ENCODE results near the gene TXNIP.

The TXNIP gene

DNA sequence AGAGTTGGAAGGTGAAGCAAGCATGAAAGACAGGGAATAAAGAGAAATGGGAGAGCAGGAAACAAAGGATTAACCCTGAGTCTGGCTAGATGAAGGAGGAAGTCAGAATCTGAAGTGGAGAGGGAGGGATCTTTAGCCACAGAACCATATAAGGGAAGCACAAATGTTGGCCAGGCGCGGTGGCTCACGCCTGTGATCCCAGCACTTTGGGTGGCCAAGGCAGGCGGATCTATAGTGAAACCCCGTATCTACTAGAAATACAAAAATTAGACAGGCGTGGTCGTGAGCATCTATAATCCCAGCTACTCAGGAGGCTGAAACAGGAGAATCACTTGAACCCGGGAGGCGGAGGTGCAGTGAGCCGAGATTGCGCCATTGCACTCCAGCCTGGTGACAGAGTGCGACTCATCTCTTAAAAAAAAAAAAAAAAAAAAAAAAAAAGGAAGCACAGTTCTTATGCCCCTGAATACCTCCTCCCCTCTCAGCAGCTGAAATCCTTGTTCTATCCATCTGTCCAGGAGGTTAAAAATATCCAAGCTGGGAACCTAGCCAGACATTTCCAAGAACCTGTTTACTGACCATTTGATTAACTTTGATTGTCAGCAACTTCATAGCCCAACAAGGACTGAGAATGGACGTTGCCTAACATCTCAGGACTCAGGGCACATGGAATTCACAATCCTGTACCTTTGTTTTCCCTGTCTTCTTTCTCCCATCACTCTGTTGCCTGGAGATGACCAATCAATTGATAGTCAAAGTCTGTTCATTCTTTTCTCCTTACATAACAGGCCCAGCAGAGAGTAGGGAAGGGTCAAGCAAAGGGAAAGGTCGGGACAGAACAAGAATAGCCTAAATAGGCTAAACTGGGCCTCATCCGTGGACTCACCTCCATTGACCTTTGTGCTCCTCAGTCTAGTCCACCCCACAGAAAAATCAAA is 10.6 kb downstream of the TXNIP start:
- DNase-seq, result peak; percentile 56

DNA sequence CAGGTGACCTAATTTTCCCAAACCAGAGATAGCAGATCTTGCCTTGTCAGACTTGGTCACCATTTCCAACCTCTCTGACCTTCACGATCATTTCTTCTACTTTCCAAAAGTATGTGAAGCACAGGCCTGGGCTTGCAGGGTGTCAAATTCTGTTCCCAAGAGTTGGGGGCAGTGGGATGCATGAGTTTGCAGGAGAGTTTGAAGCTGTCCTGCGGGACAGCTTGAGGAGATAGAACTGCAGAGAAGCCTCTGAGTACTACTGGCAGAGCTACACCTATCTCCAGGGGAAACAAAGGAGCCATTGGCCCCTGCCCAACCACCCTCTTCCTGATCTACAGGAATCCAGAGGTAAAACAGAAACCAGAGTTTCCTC is 11.3 kb downstream of the TXNIP start:
- DNase-seq, result no peak

DNA sequence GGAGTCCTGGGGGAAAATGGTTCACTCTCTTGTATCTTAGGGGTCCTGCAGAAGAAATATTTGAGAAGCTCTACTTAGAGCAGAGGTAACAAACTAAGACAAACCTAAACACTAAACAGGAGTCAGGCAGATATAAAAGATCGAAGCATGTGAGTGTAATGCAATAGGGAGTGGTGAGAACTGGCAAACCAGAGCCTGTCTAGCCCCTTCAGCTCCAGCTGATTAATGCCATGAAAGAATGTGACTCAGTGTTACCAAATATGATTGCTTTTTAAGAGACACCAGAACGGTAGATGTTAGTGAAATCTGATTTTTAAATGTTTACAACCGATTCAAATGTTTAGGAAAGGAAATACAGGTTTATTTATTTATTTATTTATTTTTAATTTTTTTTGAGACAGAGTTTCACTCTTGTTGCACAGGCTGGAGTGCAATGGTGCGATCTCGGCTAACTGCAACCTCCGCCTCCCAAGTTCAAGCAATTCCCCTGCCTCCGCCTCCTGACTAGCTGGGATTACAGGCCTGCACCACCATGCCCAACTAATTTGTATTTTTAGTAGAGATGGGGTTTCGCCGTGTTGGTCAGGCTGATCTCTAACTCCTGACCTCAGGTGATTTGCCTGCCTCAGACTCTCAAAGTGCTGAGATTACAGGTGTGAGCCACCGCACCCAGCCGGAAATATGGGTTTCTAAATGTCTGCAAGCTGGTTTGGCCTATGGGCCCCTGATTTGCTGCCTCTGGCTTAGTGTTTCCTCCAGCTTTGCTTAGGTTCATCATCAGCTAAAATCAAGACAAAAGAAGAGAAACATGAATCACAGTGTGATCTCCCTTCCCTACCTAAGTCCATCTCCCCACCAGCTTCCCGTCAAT is 12.2 kb downstream of the TXNIP start:
- DNase-seq, result no peak

DNA sequence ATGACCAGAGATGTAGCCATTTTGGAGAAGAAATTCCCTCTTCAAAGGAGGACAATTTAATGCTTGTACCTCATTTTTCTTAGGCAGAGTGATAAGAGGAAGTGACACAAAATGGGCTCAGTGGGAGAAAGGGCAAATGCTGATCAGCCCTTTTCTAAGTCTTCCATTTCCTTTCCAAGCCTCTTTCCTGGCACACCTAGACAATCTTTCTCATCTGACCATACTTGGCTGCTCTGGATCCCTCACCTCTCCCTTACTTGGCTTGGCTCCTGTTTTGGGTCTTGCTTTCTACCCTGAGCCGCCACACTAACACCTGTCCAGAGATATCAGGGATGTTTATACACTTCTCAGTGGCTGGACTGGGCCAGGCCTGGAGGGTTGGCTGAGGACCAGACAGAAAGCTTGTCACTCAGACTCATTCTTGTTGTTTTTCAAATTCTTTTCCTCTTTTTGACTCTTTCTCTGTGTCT is 13.1 kb downstream of the TXNIP start:
- peak; percentile 61 for DNase-seq

DNA sequence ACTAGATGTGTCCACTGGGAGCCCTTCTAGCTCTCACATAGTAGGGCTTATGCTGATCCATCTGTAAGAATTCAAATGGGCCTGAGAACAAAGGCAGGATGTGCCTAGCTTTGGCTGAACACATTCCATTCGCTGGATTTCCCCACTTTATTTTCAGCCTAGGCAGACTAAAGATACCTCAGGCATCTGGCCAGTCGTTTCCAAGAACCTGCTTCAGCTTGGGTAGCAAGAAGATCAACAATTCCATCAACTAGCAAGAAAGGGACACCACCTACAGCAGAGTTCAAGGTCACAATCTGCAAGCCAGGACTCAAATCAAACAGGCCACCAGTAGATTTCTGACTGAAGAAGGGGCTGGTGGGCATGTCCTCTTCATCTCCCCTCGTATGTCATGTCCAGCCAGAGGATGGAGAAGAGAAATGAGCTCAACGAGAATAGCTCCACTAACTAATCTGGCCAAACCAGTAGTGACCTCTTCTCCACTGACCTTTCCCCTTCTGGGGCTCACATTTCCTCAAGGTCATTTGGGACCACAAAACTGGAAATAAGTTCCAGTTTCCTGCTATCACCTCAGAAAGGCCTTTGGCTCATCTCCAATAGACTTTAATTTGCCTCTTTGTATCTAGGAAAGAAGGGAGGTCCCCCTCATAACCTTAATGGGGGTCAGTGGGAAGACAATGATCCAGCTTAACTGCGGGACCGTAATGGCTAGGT is 14.2 kb downstream of the TXNIP start:
- DNase-seq, result no peak

DNA sequence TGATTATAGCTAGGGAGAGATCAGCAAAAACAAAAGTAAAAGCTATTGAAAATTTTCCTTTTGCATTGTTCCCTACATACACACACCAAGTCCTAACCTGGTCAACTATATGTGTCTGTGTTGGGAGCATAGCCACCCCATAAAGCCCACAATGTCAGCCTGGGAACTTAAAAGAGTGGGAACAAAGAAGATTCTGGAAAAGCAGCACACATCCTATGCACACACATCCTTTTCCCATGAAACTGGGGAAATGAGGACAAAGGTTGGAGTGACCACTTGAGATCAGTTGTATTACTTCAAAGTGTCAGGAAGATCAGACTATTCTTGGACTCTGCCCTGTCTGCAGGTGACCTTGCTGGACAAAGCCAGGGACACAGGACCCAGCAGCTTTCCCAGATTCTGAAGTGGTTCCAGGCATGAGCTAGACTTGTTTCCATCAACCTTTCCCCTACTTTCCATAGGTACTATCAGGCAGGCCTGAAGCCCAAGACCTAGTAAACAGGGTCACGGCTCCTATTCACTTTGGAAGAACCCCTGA is 15.9 kb downstream of the TXNIP start:
- DNase-seq, result no peak

DNA sequence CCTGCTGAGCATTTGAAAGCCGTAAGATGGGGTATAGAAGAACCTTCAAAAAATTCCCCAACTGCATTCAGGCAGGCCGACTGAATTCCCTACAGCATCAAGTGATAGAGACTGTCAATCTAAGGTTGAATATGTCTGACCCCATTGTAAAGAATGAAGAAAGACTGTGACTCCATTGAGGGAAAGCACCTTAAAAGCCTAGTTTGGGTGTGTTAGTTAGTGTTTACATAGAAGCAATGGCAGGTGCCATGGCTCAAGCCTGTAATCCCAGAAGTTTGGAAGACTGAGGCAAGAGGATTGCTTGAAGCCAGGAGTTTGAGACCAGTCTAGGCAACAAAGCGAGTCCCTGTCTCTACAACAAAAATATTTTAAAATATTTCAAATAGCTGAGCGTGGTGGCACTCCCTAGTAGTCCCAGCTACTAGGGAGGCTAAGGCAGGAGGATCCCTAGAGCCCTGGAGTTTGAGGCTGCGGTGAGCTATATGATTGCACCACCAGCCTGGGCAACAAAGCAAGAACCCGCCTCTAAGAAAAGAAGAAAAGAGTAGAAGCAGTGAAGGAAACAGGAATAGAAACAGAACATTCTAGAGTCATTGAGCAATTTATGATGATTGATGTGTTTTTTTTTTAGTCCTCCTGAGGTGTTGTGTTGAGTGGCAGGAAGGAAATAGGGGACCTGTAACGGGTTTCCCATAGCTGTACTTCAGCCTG is 16.5 kb downstream of the TXNIP start:
- DNase-seq, result no peak

DNA sequence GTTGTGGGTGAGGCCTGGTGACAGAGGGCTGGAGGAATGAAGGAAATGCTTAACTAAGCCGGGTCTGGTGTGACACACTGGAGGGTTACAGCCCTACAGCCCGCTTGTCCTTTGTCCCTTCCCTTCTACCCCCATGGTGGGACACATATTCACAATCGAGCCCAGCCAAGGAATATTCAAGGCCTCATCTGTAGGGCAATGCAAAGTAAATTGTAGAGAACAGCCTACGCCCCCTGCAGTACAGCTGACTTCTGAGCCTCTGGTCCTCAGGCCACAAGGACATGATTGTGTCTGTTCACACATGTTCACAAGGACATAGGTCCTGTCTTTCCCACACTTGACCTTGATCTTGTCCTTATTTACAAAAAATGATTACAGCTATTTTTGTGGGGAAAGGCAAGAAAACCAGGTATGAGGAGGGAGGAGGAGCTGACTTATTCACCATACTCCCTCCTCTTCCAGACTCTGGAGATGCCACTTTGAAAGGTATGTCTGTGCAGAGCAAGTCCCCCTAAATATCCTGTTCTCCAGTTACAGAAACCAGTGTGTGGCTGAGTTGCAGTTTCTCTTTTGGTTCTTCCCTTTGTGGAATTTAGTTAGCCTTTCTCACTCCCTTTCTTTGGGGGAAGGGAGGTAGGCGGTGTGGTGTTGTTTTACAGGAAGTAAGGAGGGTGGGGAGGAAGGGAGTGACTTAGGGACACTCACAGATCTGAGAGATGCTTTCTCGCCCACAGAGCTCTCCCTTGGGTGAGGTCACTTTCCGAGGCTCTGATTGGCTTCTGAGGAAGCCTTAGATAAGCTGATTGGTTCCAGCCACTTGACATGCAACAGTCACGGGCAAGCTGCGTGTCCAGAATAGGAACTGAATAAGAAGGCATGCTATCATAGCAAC is 17.3 kb downstream of the TXNIP start:
- peak; percentile 96 for DNase-seq

DNA sequence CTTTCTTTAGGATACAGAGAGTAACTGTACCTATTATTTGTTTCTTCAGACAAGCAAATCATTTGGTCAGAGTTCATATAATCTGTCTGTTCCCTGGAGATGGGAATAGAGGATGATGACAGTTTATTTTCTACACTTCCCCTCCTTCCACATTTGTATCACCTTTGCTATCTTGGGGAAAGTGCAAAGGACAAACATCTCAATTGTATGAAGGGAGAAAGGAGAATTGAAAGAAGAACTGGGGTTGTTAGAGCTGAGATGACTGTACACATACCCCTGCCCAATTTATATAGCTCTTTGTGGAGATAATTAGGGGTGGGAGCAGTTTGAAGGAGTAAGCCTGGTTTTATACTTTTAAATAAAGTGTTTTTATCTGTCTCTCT is 17.9 kb downstream of the TXNIP start:
- DNase-seq, result no peak

DNA sequence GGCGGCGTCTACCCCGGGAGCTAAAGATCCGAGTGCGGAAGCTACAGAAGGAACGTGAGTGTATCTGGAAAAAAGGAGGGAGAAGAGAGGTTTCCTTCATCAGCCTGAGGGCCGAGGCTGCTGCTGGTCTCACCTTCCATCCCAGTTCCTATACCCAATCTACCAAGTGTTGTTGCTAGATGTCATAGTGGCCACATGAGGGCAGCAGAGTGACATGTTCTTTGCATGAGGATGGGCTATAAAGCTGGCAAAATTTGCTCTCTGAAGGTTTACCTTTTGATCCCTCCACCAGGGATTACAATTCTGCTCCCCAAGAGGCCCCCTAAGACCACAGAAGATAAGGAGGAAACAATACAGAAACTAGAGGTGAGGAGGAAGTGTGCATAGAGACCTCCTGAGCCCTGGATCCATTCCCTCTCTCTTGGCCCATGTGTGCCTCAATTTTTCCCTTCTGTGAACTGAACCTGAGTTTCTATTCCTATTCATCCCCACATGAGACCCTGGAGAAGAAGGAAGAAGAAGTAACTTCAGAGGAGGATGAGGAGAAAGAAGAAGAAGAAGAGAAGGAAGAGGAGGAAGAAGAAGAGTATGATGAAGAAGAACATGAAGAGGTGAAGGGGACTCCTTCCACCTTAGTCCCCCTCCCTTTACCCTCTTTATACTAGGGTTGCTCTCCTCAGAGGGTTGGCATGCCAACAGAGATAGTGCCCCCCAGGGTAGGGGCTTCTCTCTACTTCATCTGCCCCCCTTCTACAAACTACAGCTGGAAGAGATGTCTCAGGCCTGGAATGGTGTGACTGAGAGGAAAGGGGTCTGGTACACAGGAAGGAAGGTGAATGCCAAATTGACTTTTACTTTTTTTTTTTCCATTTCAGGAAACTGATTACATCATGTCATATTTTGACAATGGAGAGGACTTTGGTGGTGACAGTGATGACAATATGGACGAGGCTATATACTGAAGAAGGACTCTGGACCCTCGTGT is 18.6 kb downstream of the TXNIP start:
- DNase-seq, result peak; percentile 85

DNA sequence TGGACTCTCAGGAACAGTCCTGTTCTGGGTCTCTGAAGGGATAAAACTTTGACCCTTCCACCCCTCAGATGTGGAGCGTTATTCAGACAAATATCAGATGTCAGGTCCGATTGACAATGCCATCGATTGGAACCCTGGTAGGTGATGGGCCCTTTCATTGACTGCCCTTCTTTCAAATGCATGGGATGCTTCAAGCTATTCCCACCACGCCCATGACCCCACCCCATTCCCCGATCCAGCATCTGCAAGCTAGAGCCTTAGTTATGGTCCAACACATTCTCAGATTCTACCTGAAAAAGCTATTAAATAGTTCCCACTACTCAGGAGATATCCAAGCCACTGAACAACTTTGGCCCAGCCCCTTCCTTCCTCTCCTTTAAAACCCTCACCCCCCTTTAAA is 19.4 kb downstream of the TXNIP start:
- DNase-seq, result no peak

DNA sequence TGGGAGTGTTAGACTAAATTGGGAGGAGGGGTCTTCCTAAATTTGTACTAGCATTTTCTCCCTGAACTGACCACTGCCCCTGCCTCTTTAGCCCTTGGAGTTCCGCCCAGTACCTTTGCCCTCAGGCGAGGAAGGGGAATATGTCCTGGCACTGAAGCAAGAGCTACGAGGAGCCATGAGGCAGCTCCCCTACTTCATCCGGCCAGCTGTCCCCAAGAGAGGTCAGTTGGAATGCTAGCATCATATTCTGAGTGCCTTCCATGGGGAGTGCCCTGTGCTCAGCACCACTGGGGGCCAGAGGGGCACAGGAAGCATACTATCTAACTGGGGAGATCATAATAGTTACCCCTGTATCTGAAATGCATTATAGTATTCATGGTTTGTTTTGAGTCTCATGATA is 21.2 kb downstream of the TXNIP start:
- DNase-seq, result no peak

DNA sequence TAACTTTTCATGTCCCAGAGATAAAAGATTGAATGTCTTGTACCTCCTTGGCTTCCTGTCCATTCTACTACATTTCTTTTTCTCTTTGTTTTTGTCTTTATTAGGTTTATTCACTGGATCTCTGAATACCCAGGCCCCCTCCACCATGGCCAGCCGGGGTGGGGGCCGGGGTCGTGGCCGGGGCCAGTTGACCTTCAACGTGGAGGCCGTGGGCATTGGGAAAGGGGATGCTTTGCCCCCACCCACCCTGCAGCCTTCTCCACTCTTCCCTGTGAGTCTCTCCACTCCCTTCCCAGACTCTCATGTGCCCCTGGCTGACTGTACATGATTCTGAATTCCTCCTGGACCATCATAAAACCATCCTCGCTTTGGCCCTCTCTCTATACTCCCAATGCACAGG is 21.7 kb downstream of the TXNIP start:
- DNase-seq, result no peak

DNA sequence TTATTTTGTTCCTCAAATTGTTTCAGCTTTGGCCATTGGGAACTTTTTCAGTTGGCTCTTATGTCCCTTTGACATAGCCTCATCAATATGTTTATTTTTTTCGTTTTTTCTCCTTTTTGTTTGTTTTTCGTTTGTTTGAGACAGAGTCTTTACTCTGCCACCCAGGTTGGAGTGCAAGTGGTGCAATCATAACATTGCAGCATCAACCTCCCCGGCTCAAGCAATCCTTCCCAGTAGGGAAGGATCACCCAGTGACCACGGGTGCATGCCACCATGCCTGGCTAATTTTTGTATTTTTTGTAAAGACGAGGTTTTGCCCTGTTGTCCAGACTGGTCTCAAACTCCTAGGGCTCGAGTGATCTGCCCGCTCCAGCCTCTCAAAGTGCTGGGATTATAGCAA is 23.8 kb downstream of the TXNIP start:
- DNase-seq, result no peak

DNA sequence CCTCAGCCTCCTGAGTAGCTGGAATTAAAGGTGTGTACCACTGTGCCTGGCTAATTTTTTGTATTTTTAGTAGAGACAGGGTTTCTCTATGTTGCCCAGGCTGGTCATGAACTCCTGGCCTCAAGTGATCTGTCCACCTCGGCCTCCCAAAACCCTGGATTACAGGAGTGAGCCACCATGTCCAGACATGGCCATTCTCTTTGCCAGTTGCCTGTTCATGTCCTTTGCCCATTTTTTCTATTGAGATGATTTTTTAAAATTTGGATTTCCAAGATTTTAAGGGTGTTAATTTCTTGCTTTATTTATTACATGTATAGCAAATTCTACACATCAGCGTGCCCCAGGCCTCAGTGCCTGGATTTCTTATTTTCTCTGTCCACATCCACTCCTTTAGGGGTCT is 29.1 kb downstream of the TXNIP start:
- DNase-seq, result no peak

DNA sequence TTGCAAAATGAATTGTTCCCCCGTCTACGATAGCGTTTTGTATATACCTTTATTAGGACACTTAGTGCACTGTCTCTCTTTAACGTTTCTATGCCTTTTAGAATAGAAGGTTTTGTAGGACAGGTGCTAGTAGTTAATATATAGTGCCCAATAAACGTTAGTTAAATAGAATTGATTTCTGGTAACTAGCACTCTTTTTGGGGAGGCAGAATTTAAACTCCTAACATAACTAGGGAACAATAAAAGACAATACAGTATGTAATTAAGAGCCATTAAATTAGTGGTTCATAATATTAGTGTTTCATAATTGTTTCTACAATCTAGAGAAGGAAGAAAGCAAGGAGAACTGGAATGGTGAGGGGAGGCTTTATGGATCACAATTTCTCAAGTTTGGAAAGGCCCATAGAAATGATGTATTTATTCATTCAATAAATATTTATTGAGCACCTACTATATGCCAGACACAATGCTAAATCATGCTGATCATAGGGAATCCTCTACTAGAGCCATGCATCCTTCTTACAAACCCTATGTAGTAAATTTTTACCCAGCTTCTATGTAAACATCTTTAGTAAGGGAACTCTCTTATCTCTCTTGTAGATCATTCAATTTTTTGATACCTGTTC is 31.1 kb downstream of the TXNIP start:
- no peak for DNase-seq

DNA sequence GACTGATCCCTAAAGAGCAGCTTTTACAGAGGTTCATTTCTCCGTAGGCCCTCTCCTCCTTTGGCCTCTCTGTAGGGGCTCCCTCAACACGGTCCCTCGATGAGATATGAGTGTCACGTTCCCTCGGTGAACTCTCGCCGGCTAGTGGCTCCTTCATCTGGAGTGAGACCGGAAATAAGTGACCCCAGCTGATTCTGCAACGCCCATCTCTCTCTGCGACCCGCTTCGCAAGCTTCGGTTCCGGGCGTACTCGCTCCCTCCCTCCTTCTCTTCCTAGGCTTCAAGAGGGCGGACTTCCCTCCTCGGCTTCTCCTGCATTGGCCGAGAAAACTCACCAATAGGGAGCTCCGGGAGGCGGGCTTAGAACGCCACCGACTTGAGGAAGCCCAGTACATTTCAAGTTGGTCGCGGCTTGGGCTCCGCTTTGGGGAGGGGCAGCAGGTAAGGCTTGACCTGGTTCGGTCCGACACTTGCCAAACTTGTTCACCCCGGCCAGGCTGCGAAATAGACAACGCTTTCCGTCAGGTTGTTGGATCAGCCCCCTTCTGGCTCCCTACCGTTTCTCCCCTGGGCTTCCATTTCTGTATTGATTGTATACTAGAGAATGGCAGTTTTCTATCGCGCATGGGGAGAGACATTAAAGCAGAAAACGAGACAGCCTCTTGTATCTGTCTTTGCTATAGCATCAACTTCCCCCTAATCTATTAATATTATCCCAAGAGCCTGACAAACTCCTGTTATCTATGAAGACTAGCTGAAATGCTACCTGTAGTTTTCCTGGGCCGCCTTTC is 31.9 kb downstream of the TXNIP start, which contains the start of the genes ANKRD34A and POLR3GL:
Gene ANKRD34A (minus strand): TSS at position 248 of the 791 bp plus-strand sequence. CDS start 2,816 bp downstream, outside the sequence.
Gene POLR3GL (plus strand): TSS at position 363 of the 791 bp plus-strand sequence. CDS start 10,176 bp downstream, outside the sequence.
- peak; percentile 96 for DNase-seq
